Glomerular endothelial cell (primary cell): ENCODE data around the gene GNG12. TPM values are rescaled to one million over a fixed set of nuclear protein-coding genes. Genes with fewer than 3 reads are reported as not detected.
"Not testable (repeated sequence)": the region's sequence is repeated elsewhere in the genome, so short reads cannot be mapped to it uniquely, and the experiment has no call there.

Source experiments
- DNase-seq: peaks from one replicate; pipeline ENCODE4 v3.0.0-alpha.2; 2011; ENCODE audit warnings: low read depth, low spot score; ENCODE audit errors: extremely low read depth
- total RNA-seq: library from RNA; depleted of rRNA; stranded (reverse); fragments of >200 nt; gene quantifications from 2 replicates; pipeline ENCODE4 v1.2.3, GENCODE V29; 2015

Gene GNG12
- total RNA-seq, 1 donor from 2014 or later, result 156 TPM

GRCh38 chr1:67736750-67737149, 96.5 kb downstream of the GNG12 start:
- no peak for DNase-seq

DNA sequence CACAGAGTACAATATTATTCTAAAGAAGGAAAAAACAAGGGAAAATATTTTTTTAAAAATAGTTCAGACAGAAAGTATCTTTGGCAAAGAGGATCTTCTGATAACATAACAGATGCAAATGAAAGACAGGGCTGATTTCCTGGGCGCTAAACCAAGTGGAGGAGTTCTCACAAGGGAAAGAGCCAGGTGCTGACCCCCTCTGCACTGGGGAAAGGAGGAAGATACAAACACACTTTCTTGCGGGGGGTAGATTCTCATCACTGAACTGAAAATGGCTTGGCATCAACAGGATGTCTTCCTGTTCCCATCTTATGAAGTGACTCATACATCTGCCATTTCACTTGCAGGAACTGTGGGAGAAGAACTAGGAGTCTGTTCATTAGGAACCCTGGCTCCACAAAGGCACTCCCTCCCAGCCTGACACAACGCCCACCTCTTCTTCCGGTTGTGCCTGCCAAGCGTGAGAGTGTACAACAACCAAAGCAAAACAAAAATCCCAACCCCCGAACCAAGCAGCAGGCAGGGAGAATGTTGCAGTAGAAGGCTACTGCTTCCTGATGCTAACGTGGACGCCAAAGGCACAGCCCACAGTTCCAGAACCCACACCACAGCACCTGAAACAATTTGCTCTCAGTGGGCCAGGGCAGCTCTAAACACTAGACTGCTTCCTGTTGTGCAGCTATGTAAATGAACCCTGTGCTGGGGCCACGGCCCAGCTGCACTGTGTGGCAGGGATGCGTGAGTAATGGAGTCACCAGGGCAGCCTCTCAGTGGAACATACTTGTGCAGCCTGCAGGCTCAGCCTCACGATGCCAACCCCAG, 97.2 kb downstream of the GNG12 start:
- no peak for DNase-seq

DNA sequence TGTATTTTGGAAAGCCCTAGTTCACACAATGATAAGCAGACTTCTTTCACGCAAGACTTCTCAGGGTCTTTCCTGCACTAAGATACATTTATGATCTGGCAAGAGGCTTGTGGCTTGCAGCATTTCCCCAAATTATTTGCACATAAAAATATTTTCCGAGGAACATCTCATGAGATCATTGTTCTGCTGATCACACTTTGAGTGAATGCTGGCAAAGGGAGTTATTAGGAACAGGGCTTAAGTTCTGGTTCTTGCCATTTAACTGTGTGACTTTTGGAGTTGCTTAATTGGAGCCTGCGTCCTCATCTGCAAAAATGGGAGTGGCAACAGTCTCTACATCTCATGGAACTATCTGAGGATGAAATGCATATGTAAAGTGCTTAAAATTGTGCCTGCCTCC, 98.1 kb downstream of the GNG12 start:
- no peak for DNase-seq

DNA sequence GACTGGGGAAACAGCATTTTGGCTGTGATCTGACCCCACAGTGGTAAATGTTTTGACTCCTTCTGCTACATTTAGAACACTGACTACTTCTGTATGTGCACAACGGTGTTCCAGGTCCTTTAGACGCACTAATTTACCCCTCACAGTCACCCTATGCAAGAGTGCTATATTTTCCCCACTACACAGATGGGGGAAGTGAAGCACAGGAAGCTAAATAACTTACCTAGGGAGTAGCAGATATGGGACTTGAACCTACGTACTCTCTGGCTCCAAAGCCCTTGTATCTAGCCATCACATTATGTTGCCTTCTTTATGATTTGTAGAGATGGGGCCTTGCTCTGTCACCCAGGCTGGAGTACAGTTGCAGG, 99.0 kb downstream of the GNG12 start:
- no peak for DNase-seq

- DNase-seq, result no peak
Measured at GRCh38 chr1:67733681-67734322, 99.5 kb downstream of the GNG12 start.

DNA sequence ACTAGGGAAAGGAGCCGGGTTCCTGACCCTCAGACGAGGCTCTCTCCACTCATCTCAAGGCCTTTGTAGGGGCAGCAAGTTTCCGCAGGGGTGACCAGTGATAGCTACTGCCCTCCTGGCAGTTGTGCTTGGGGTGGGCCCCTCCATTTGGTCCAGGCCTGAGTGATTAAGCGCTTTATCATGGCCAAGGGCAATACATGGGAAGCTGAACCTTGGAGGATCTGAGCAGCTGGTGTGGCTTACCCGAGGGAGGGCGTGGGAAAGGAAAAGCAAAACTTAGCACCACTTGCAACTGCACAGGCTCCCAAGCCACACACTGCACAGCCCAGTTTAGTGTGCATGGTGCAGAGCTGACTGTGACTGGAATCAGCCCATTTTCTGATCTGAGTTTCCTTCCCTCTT, 100.5 kb downstream of the GNG12 start:
- no peak for DNase-seq

DNA sequence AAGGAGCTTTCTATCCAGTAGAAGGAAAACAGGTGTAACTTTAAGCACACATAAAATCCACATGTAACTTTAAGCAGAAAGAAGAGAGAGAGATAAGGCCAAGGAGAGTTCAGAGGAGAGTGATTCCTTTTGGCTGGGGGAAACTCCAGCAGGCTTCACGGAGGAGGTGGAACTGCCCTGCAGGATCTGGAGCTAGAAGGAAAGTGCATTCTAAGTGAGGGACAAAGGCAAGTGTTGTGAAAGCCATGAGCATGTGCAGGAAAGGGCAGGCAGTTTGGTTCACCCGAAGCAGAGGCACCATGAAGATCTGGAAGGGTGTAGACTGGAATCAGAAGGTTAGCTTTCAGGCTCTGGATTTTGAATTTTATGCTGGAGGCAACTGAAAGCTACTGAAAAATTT, 101.9 kb downstream of the GNG12 start:
- DNase-seq, result no peak

GRCh38 chr1:67730312-67730711, 103.0 kb downstream of the GNG12 start:
- not testable (repeated sequence) for DNase-seq

DNA sequence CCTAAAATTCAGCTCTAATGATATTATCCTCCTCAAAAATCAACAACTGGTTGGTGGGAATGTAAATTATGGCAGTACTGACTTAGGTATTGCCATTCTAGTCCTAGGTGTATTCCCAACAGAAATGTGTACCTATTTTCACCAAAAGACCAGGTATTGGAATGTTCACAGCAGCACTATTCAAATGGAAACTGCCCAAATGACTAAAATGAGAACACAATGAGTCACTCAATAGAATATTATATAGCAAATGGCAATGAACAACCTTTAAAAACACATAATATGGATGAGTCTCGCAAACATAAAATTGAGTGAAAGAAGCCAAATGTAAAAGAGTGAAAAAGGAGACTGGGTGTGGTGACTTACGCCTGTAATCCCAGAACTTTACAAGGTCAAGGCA, 103.4 kb downstream of the GNG12 start:
- no peak for DNase-seq

- DNase-seq, result no peak
Measured at GRCh38 chr1:67726224-67726623, 107.0 kb downstream of the GNG12 start.

GRCh38 chr1:67724928-67725560, 108.2 kb downstream of the GNG12 start:
- no peak for DNase-seq

DNA sequence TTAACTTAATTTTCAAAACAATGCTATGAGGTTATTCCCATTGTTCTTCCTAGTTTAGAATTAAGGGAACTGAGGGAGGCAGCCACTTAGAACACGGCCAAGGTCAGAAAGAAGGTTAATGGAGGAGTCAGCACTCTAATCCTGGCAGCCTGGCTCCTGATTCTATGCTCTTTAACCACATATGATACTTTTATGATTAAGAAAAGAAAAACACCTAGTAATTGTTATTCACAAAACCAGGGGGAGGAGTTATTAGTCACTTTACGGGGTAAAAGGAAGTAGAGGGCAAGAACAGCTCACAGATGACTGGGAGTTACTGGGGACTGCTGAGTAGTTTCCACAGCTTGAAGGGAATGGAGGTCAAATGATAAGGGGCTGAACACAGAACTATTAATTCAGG, 109.6 kb downstream of the GNG12 start:
- DNase-seq, result no peak

- no peak for DNase-seq
Measured at GRCh38 chr1:67723126-67723525, 110.1 kb downstream of the GNG12 start.

- DNase-seq, result no peak
Measured at GRCh38 chr1:67722292-67722944, 110.8 kb downstream of the GNG12 start.

DNA sequence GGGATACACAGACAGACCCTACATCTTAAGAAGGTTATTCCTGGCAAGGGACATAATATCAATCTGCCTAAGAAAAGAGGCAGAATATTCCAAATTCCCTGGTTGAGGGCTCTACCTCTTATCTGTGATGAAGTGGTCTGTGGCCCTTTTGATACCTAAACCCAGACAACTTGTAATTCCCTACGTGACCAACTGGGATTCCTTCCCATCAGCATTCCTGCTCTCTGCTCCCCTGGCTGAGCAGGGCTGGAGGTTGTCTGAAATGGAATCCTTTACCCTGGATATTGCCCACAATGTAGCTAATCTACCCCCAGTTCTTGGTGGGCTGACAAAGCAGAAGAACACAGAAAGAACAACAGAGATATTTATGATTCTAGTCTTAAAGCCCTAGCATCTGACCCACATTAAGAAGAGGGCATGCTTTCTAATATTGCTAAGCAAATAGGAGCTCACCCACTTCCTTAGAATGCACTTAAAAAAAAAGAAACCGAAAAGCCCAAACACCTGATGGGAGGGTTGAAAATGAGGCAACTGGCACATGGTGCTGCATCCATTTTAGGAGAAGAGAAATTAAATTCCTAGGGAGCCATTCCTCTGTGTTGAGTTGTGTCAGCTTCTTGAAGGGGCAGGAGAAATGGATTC, 111.5 kb downstream of the GNG12 start:
- DNase-seq, result no peak

- no peak for DNase-seq
Measured at GRCh38 chr1:67721112-67721511, 112.2 kb downstream of the GNG12 start.

DNA sequence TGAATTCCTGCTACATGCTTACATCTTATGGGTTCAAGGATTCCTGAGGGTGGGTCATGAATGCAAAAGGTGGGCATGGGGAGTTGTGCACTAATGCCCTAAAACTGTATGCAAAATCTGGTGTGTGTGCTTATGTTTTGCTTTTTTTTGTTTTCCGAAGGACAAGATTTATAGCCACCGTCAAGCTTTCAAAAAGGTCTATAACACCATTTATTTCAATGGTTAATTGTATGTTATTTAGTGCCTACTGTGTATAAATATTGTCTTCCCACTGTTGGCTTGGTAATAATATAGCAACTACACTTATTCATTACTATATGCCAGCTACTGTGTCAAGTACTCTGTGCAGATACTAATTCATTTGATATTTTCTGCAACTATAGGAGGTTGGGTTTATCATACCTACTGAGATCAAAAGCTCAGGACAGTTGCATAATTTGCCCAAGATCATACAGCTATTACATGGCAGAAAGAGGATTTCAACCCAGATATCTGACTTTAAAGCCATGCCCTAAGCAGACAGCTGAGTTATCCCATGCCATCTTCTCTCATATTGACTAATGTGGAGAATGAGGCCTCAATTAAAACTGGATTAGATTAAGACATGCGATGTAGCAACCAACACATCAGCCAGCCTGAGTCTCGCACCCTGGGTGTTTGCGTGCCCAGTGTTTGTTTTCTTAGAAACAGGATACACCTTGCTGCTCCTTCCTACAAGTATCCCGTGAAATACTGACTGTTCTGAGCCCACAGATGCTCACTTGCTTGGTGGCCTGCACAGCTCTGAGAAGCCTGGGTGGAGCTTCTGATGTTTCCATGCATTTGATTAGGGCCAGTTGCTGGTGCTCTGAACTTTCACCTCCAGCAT, 113.7 kb downstream of the GNG12 start:
- DNase-seq, result no peak

DNA sequence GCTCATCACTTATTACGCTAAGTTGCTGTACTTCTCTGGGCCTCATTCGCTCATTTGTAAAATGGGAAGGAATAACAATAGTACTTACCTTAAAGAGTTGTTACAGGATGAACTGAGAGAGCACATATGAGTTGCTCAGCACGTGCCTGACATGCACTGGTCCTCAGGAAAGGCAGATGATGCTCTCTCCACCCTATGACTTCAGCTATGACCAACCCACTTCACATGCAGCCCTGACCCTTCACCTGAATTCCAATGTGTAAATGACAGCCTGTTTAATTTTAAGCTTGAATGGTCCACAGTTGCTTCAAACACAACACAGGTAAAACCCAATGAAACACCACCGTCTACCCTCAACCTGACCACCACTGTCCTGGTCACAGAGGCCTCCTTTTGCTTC, 115.4 kb downstream of the GNG12 start:
- no peak for DNase-seq

- no peak for DNase-seq
Measured at GRCh38 chr1:67716800-67717199, 116.5 kb downstream of the GNG12 start.

GRCh38 chr1:67715819-67716218, 117.4 kb downstream of the GNG12 start:
- no peak for DNase-seq
